ENCODE measurements around the gene PTGER4. TPM values are rescaled to one million over a fixed set of nuclear protein-coding genes. Genes with fewer than 3 reads are reported as not detected.

Gene PTGER4
- total RNA-seq, 1 donor from 2014 or later, result 73.3 TPM

GRCh38 chr5:40646266-40646665 lies 33.4 kb upstream of the PTGER4 start:
- ChIA-PET CTCF (no interaction called here), POLR2A (no interaction called here)
- intact Hi-C loops (cut with micrococcal nuclease), result no loop called here
- TF ChIP-seq, protein P1, sequence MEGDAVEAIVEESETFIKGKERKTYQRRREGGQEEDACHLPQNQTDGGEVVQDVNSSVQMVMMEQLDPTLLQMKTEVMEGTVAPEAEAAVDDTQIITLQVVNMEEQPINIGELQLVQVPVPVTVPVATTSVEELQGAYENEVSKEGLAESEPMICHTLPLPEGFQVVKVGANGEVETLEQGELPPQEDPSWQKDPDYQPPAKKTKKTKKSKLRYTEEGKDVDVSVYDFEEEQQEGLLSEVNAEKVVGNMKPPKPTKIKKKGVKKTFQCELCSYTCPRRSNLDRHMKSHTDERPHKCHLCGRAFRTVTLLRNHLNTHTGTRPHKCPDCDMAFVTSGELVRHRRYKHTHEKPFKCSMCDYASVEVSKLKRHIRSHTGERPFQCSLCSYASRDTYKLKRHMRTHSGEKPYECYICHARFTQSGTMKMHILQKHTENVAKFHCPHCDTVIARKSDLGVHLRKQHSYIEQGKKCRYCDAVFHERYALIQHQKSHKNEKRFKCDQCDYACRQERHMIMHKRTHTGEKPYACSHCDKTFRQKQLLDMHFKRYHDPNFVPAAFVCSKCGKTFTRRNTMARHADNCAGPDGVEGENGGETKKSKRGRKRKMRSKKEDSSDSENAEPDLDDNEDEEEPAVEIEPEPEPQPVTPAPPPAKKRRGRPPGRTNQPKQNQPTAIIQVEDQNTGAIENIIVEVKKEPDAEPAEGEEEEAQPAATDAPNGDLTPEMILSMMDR (IDR thresholded peaks at IDR 0.05), result no peak
- peaks cover 8% of the 10 kb centered on the region for H3K4me1 Mint-ChIP-seq
- H3K36me3 Mint-ChIP-seq (ENCODE audit: low read depth), result no peaks in the 10 kb centered on the region
- no peaks in the 10 kb centered on the region for H3K9me3 Mint-ChIP-seq
- DNase-seq (no peak), ATAC-seq (ENCODE audit: low read depth) (no peak)
- no peak overlapping the region for H3K27ac Mint-ChIP-seq
- H3K27me3 Mint-ChIP-seq, result no peaks in the 10 kb centered on the region
- H3K4me3 Mint-ChIP-seq, result no peak overlapping the region

DNA sequence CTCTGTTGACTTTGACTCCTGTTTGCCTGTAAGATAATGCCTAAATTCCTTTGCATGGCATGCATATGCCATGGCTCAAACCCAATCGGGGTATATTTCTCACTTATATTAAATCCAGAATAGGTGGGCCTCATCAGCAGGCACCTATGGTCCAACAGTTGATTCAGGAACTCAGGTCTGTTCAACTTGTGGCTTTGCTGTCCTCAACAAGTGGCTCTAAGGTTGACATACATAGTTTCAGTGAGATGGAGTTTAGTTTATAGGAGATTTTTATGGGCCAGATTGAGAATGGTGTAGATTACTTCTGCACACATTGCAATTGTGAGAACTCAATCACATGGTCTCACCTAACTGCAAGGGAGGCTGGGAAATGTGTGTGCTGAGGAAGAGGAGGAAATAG lies 31.6 kb upstream of the PTGER4 start:
- TF ChIP-seq, protein P1 (IDR thresholded peaks at IDR 0.05), result no peak
- Mint-ChIP-seq H3K4me1 (peaks cover 17% of the 10 kb centered on the region), H3K4me3 (no peak overlapping the region), H3K36me3 (ENCODE audit: low read depth) (no peaks in the 10 kb centered on the region), H3K9me3 (no peaks in the 10 kb centered on the region), H3K27ac (no peak overlapping the region), H3K27me3 (no peaks in the 10 kb centered on the region)
- DNase-seq, result no peak
- no peak for ATAC-seq (ENCODE audit: low read depth)
- intact Hi-C loops (cut with micrococcal nuclease), result no loop called here
- POLR2A ChIA-PET, result no interaction called here
- CTCF ChIA-PET, result no interaction called here

GRCh38 chr5:40649463-40650030 lies 30.2 kb upstream of the PTGER4 start:
- no peak overlapping the region for H3K27ac Mint-ChIP-seq
- peaks cover 31% of the 10 kb centered on the region for H3K4me1 Mint-ChIP-seq
- intact Hi-C loops (cut with micrococcal nuclease), result no loop called here
- CTCF ChIA-PET, result no interaction called here
- ATAC-seq (ENCODE audit: low read depth) (peak; percentile 50), DNase-seq (no peak)
- no peak overlapping the region for H3K4me3 Mint-ChIP-seq
- POLR2A ChIA-PET, result no interaction called here
- TF ChIP-seq, protein P1 (IDR thresholded peaks at IDR 0.05), result no peak
- H3K27me3 Mint-ChIP-seq, result no peaks in the 10 kb centered on the region
- no peaks in the 10 kb centered on the region for H3K9me3 Mint-ChIP-seq
- no peaks in the 10 kb centered on the region for H3K36me3 Mint-ChIP-seq (ENCODE audit: low read depth)

DNA sequence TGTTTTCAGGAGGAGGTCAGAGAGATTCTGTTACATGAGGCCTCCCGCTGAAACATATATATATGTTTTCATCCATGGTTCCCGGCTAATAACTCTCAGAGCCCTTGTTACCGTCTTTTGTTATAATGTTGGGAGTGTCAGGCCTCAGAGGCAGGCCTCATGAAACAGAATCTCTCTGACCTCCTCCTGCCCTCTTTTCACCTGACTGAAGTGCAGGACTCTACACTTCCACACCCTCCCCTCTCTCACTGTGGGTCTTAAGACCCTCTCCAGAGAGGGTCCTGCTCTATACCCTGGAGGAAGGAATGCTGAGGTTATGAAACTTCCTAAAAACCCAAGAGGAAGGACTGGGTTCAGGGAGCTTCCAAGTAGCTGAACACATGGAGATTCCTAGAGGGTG lies 28.5 kb upstream of the PTGER4 start:
- intact Hi-C loops (cut with micrococcal nuclease), result no loop called here
- no peak for DNase-seq
- ATAC-seq (ENCODE audit: low read depth), result no peak
- peaks cover 36% of the 10 kb centered on the region for H3K4me1 Mint-ChIP-seq
- no peak overlapping the region for H3K4me3 Mint-ChIP-seq
- CTCF ChIA-PET, result no interaction called here
- POLR2A ChIA-PET, result no interaction called here
- no peaks in the 10 kb centered on the region for H3K36me3 Mint-ChIP-seq (ENCODE audit: low read depth)
- H3K27ac Mint-ChIP-seq, result no peak overlapping the region
- H3K27me3 Mint-ChIP-seq, result no peaks in the 10 kb centered on the region
- TF ChIP-seq, protein P1 (IDR thresholded peaks at IDR 0.05), result no peak
- no peaks in the 10 kb centered on the region for H3K9me3 Mint-ChIP-seq

DNA sequence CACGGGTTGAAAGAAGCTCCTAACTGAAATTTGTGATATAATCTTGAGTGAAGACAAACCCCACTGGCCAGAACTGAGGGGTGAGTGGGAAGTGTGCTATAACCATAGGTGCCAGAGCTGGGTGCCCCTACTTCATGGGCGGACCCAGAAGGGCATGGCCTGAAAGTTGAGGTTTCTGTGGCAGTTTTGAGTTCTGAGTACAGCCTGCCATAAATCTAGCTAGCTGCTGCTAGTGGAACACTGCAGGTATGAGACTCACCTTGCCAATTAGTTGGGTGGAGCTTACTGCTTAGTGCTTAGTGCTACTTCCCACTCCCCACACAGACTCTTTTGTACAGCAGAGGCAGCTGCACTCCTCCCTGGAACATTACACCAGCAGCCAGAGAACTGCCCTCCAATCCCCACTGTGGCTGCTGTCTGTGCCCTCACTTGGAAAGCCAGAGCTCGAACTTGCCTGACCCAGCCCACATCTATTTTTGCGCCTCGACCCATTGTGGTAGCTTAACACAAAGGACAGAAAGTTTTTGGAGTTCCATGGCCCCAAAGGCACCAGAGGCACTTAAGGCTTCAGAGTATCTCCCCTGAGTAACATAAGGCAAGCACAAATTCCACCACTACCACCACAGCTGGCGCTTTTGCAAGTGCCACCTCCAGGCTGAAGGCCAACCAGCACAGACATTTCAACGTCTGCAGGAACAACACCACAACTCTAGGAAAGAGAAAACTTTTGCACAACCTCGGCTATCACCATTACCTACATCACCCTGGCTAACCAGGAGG lies 27.1 kb upstream of the PTGER4 start:
- peaks cover 36% of the 10 kb centered on the region for H3K4me1 Mint-ChIP-seq
- H3K36me3 Mint-ChIP-seq (ENCODE audit: low read depth), result no peaks in the 10 kb centered on the region
- DNase-seq, result no peak
- no peaks in the 10 kb centered on the region for H3K9me3 Mint-ChIP-seq
- ATAC-seq (ENCODE audit: low read depth), result peak; percentile 10
- ChIA-PET POLR2A (interaction anchor here (0.5 to 0.7 kb wide), 4 partner anchors 27 to 266 kb away, joined by 3 to 7 read pairs (median 4); partner anchors contain the start of gene PTGER4), CTCF (interaction anchor here (1.0 to 1.9 kb wide), 2 partner anchors 286 to 704 kb away, joined by 3 to 6 read pairs; no protein-coding TSS in a partner anchor)
- peak overlapping the region; percentile 39 for H3K4me3 Mint-ChIP-seq
- intact Hi-C loops (cut with micrococcal nuclease), result loop anchor here (1.0 to 2.0 kb wide), 2 partner anchors 16 to 27 kb away; partner anchors contain the start of gene PTGER4
- TF ChIP-seq, protein P1 (IDR thresholded peaks at IDR 0.05), result no peak
- H3K27me3 Mint-ChIP-seq, result no peaks in the 10 kb centered on the region
- H3K27ac Mint-ChIP-seq, result no peak overlapping the region

Data from activated B cell treated with CpG ODN at 0.5 μM for 24 hours (primary cell).